Astrocyte of the cerebellum (primary cell): ENCODE data around the gene SYT14.
"Not testable (repeated sequence)": the region's sequence is repeated elsewhere in the genome, so short reads cannot be mapped to it uniquely, and the experiment has no call there.

ENCODE experiments used
- DNase-seq: peaks from one replicate; pipeline ENCODE4 v3.0.0-alpha.2; 2011; ENCODE audit warnings: low read depth
- H3K4me3 ChIP-seq: 2 replicates; pipeline ENCODE4 v1.5.1; 2011; ENCODE audit warnings: mild to moderate bottlenecking, low read depth, low read length, moderate library complexity
- CTCF ChIP-seq: IDR thresholded peaks from 2 replicates; pipeline ENCODE4 v1.5.1; 2012; ENCODE audit warnings: low read length, low read depth, moderate library complexity, mild to moderate bottlenecking; ENCODE audit errors: missing control alignments
- in situ Hi-C: cut with HindIII; loops from 2 replicates; pipeline ENCODE4 v1.10.0; 2017; ENCODE audit warnings: low sequenced_read_pairs

Gene SYT14

GRCh38 chr1:210049616-210050015 lies 111.6 kb downstream of the SYT14 start:
- in situ Hi-C loops: no loop called here
- no peak for TF ChIP-seq CTCF
- H3K4me3 ChIP-seq: no peak overlapping the region
- DNase-seq: no peak

GRCh38 chr1:210050491-210050890 lies 112.5 kb downstream of the SYT14 start:
- in situ Hi-C loops, H3K4me3 ChIP-seq, DNase-seq: not testable (repeated sequence)

- DNase-seq: no peak
- no peak for TF ChIP-seq CTCF
- no peak overlapping the region for H3K4me3 ChIP-seq
- in situ Hi-C loops: no loop called here
Observed at GRCh38 chr1:210053126-210053525, 115.1 kb downstream of the SYT14 start.

GRCh38 chr1:210057593-210057992 lies 119.6 kb downstream of the SYT14 start:
- no peak for DNase-seq
- H3K4me3 ChIP-seq: no peak overlapping the region
- no peak for TF ChIP-seq CTCF
- in situ Hi-C loops: loop anchor here (5.0 kb wide), 1 partner anchor 35 kb away; no protein-coding TSS in a partner anchor

GRCh38 chr1:210061992-210062391 lies 124.0 kb downstream of the SYT14 start:
- DNase-seq: no peak
- H3K4me3 ChIP-seq: no peak overlapping the region
- no peak for TF ChIP-seq CTCF
- in situ Hi-C loops: no loop called here

- no peak for TF ChIP-seq CTCF
- H3K4me3 ChIP-seq: no peak overlapping the region
- DNase-seq: no peak
- in situ Hi-C loops: no loop called here
Observed at GRCh38 chr1:210070531-210070930, 132.5 kb downstream of the SYT14 start.

- H3K4me3 ChIP-seq: no peak overlapping the region
- in situ Hi-C loops: no loop called here
- no peak for TF ChIP-seq CTCF
- no peak for DNase-seq
Observed at GRCh38 chr1:210072129-210072528, 134.1 kb downstream of the SYT14 start.
